HG03064 (cell line): ENCODE data around the gene MTX1.
"Not testable (repeated sequence)": the region's sequence is repeated elsewhere in the genome, so short reads cannot be mapped to it uniquely, and the experiment has no call there.

ENCODE experiments used
- ATAC-seq: cut with Tn5 transposase; IDR thresholded peaks from one replicate; pipeline ENCODE4 v1.9.1; 2021; ENCODE audit warnings: low read depth; ENCODE audit not compliant: unreplicated experiment

Gene MTX1

DNA sequence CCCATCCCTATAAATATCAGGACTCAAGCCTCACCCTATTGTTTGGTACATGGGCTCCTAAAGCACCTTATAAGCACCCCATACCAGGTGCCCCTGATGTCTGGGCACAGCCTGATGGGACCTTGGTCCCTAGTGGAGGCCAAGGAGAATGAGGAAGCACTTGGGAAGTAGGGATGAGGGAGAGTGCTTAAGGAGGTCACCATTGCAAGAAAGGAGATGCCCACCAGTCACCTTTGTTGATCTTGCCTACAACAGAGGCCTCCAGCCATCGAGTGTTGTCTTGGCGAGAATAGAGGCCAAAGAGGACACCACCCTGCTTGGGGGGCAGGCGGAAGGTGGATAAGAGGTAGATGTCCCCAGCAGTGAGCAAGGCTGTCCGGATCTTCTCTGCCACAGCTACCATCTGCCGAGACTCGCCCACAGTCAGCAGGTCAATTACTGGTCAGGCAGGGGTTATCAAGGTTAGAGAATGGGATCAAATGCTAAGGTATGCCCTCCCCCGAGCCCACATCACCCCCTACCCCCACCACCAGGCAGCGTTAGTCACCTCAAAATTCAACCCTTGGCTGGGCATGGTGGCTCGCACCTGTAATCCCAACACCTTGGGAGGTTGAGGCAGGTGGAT lies 2.4 kb upstream of the MTX1 start:
- ATAC-seq = no peak

DNA sequence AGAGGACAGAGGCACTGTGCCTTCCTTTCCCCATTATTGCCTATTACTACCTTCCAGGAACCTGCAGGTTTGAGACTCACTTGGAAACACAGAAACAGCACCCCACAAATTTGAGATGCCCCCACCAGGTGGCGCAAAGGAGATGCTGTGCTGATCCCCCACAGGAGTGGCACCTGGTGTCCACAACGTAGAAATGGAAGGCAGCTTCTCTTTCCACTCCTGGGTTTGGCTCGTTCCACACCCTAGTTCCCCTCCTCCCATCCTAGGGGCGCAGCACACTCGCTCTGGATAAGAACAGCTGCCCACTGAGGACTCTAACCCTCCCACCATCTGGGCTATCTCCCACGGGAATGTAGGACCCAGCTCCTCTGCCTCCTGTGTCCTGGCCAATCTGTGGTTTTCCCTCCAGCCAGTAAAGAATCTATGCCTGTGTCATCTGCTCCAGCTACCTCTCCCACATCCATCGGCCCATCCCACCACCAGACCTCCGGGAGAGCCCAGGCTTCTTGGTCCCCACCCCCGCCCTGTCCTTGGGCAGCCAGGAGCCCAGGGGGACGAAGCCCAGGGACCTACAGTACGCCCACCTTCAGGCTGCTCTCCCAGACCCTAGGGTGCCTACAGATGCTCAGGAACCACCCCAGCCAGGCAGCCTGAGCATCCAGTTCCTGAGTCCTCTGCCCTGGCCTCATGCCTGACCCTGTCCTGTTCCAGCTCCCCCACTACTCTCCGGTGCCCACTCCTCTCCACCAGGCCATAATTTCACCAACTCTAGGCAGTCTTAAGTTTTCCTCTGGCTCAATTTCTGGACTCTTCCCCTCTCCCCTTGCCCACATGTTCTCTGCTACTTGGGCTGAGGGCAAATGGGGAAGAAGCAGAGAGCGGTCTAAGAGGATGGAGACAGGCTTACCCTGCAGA lies 1.3 kb upstream of the MTX1 start:
- ATAC-seq = no peak

DNA sequence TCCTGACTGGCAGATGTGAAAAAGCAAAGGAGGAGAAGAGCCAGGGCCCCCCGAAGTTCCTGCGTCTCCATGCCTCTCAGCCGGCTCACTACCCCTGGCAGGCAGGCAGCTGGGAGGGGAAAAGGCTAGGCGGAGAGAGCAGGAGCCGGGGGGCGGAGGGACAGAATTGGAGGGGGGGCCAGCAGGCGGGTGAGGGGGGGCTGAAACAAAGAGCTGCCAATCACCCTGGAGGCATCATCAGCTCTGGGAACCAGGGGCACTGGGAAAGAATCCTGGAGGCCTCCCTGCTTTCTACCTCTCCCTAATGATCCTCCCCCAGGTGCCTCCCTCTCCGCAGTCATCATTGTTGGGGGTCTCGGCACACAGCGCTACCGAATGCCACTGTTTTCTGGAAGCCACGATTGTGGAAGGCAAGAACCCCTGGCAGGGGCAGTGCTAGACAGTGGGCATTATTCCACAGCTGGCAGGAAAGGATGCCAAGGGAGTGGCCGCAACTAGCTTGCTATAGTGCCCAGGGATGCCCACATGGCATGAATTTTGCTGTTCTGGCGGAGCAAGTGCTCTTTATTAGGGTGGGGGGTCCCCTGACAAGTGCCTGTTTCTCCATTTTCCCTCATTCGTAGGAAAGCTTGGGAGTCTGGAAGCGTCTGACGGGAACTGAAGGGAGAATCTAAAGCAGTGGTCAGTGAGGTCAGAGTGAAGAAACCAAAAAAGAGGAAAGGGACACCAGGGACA lies 522 bp upstream of the MTX1 start, which contains the start of gene THBS3:
THBS3 (minus strand) TSS at position 92 of the 735 bp plus-strand sequence; CDS start at position 71, 21 bp downstream.
- no peak for ATAC-seq

DNA sequence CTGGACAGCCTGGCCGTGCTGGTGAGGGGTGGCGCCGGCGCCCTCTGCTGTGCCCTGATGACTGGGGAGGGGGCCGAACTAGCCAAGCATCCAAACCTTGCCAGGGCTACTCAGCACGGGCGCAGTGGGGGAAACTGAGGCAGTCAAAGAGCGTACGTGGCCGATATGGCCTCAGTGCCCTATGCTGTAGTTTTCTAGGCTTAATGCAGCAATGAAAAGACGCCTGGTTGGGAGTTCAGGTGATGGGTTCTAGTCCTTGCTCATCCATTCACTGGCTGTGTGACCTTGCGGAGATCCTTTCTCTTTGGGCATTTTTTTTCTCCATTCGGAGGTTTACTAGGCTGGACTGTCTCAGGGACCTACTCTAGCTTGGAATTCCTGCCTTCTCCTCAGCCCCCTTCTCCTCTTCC lies 822 bp downstream of the MTX1 start:
- no peak for ATAC-seq

DNA sequence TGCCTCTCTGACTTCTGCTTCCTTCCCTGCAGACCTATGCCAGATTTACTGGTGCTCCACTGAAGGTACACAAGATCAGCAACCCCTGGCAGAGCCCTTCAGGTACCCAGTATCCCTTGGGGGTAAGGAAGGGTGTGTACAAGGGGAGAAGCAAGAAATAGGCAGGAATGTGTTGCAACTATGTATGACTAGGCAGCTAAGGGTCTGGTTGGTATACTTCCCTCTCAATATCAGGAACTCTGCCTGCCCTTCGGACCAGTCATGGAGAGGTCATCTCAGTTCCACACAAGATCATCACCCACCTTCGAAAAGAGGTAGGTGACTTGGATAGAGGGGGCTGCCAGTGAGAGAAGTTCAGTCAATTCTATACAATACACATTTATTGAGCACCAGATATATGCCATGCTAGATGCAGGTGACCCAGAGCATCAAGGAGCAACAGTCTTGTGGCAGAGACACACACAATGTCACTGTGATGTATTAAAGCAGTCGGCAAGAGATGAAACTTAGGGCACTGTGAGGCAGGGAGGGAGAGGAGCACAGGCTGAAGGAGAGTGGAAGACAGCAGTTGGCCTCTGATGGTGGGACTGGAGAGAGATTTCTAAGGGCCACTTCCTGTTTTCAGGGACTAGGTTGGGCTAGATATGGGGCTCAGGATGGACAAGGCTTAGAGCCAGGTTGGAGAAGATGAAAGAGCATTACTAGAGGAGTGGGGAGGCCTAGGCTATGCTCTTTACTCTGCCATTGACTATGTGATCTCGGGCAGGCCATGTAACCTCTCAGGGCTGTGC lies 2.0 kb downstream of the MTX1 start:
- no peak for ATAC-seq

DNA sequence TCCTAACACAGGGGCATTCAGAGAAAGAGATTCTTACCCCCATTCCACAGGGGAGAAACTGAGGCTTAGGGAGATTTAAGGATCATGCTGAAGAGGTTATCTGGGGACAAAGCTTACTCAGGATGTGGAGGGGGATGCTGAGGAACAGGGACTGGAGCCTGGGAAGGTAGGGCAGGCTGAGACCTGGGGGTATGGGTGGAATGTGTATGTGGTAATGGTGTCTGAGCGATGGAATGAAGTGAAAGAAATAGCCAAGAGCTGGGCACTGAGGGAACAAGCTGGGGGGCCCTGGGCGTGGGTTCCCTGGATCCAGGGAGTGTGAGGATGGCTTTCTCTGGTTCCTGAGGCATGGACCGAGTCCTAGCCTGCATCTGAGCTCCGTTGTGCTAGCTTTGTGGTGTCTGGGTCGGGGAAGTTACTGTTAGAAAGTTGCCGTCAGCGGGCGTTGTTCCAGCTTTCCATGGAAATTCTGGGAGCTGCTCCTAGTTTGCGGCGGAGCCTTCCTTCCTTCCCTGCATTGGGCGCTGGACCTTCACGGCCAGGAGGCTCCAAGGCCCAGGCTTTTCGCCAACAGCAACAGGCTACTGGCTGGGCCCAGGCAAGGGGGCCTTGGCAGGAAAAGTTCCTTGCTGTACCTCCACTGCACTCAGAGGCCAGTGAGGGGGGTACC lies 3.0 kb downstream of the MTX1 start:
- not testable (repeated sequence) for ATAC-seq

DNA sequence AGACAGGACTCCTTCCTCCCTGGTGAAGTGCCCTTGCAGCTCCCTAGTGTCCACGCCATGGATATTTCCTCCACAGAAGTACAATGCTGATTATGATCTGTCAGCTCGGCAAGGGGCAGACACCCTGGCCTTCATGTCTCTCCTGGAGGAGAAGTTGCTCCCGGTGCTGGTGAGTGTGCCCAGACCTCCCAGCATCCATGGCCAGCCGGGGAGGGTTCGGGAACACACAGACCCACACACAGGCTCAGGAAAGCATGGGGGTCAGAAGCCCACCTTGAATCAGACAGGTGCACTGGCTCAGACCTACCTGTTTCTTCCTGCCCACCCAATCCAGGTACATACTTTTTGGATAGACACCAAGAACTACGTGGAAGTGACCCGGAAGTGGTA lies 3.6 kb downstream of the MTX1 start:
- ATAC-seq = not testable (repeated sequence)

DNA sequence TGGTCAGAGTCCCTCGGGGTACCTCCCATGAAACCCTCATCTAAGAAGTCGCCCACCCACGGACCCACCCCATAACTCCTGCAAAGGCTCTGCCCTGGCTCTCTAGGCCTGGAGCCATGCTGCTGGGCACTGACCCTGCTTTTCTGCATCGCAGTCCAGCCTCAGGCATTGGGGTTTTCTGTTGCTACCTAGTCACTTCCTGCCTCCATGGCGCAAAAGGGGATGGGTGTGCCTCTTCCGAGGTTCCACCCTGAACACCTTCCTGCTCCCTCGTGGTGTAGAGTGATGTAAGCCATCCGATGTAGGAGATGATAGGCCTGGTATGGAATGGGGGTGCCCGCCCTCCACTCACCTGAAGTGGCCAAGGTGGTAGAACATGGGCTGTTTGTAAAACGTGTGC lies 6.2 kb downstream of the MTX1 start:
- not testable (repeated sequence) for ATAC-seq

DNA sequence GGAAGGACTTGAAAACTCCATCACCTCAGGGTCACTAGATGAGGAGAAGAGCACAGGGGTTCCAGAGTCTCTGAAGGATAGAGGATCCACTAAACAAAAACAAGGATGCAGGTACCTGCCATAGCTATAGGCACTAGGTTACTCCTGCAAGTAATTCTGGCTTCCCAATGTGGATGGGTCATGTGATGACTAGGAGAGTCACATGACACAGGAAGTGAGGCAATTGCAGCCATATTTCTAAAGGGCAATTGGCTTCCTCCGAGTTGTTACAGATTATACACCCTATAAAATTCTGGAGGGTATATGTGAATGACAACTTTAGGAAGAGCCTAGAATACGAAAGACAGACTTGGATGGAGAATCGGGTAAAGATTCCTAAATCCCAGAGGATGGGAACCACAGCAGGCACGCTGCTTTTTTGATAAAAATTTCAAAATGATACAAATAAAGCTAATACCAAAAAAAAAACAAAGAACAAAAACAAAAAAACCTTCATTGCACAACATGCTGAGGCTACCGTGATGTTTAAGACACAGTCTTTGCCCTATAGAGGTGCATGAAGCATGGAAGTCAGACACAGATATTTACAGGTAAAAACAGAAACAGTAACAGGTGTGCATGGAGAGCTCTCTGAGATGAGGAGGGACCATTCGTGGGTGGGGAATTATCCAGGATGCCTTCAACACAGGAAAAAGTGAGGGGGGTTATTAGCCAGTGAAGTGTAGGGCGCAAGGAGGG lies 10.5 kb downstream of the MTX1 start:
- ATAC-seq = no peak

DNA sequence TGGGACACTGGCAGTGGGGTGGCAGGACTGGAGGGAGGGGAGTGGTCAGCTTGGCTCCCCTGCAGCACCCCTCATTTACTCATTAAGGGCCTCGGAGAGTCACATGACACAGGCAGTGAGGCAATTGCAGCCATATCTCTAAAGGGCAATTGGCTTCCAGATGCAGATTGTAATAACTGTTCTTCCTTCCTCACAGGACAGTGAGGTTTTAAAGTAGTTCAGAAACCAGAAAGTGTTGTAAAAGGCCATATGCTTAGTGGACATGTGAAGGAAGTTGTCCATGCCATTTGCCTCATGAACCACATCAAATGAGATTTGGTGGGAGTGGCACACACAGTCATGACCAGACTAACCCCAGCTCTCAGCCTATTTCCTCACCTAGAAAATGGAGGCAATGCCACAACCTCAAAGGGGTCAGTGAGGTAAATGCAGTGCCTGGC lies 11.1 kb downstream of the MTX1 start:
- no peak for ATAC-seq

DNA sequence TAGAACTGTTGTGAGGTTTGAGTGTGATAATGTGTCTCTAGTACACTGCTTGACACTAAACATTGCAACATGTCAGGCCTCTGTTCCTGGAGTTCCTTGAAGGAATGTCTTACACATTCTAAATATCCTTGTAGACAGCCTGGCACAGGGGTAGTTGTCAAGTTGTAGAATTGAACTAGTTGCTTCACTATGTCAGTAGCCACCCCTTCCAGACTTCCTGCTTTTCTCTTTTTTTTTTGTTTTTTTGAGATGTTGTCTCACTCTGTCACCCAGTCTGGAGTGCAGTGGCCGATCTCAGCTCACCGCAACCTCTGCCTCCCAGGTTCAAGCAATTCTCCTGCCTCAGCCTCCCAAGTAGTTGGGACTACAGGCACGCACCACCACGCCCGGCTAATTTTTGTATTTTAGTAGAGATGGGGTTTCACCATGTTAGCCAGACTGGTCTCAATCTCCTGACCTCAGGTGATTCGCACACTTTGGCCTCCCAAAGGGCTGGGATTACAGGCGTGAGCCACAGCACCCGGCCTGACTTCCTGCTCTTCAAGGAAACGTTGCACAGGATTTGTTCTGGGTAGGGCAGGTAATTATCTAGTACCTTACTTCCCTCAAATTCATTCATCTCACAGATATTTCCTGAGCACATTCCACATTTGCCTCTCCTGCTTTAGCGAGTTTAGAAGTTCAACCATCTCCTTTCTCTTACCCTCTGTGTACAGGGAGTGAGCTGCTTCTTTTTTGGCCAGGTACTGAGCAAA lies 11.9 kb downstream of the MTX1 start:
- not testable (repeated sequence) for ATAC-seq

DNA sequence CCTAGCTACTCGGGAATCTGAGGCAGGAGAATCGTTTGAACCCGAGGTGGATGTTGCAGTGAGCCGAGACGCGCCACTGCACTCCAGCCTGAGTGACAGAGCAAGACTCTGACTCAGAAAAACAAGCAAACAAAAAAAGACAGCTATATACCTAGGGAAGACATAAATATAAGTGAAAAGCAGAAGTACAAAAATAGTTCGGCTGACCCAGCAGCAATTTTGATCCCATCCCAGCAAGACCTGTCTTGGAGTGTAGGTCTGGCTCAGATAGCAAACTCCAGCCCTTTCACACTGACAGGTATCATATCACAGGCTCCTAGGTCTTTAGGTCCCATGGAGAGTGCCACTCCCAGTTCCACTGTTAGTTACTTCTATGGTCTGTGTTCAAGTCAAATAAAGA lies 14.6 kb downstream of the MTX1 start:
- ATAC-seq = no peak

DNA sequence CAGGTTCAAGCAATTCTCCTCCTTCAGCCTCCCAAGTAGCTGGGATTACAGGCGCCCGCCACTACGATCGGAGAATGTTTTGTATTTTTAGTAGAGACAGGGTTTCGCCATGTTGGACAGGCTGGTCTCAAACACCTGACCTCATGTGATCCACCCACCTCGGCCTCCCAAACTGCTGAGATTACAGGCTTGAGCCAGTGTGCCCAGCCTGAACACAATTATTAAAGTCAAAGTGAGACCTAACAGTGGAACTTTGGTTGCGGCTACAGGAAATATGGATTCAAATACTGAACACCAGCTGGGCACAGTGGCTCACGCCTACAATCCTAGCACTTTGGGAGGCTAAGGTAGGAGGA lies 16.9 kb downstream of the MTX1 start:
- ATAC-seq = not testable (repeated sequence)

DNA sequence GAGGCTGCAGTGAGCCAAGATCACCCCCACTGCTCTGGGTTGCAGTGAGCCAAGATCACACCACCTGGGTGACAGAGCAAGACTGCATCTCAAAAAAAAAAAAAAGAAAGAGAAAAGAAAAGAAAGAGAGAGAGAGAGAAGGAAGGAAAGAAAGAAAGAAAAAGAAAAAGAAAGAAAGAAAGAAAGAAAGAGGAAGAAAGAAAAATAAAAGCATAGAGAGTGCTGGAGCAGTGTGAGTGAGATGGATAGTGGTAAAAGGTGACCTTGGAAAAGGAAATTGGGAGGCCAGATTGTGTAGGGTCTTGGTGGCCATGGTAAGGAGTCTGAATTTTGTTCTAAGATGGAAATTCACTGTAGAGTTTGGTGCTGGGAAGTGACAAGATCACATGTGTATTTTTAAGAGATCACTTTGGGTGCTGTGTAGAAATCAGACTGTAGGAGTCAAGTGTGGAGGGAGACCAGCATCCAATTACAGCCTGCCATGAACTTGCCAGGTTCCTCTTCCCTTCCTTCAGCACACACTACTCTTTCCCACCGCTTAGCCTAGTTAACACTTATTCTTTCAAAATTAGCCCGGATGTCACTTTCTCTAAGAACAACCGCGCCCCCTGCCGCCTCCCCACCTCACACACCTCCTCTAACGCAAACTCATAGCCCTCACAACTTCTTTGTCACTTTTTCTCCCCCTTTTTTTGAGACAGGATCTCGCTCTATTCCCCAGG lies 17.9 kb downstream of the MTX1 start:
- no peak for ATAC-seq

DNA sequence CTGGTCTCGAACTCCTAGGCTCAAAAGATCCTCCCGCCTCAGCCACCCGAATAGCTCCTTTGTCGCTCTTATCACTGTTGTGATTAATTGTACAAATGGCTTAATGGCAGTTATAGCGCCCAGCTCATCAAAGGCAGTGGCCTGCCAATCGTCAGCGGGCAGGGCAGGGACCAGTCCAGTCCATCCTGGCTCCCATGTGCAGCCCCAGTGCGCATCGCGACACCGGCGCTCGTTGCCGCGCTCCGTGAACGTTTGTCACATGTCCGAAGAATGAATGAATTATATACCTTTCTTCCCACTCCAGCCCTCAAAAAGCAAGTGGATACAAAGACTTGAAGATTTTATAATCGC lies 18.4 kb downstream of the MTX1 start:
- no peak for ATAC-seq

DNA sequence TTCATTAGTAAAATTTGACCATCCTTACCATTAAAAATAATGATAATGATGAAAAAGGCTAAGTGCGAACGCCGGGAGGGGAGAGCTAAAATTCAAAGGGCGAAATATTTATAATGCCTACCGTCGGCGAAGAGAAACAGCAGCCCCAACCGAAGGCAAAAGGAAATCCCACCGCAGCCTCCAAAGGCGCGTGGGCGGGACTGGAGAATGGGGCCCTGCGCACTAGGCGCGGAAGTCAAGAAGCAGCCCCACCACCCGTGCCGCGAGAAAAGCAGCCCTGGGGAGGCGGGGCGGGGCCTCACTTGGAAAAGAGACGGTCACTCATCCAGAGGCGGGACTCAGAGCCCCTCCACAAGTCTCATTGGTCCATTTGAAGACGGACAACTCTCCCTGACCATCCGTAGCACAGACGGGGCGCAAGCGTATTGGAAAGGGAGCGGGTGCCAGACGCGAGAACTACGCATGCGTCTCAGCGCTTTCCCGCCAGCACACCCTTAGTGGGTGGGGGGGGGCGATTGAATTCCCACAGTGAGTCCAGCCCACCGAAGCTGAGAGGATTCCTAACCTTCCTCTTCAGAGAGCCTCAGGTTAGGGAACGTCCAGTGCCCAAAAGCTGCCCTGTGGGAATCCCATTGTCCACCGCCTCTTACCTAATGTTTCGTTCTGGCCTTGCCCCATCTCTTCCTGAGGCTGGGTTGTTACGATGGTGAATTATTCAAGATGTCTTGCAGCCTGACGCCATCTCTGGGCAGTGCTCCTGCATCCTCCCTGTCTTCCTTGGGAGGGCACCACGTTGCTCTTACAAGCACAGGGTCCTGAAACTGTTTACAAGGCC lies 19.0 kb downstream of the MTX1 start:
- peak; percentile 80 for ATAC-seq

DNA sequence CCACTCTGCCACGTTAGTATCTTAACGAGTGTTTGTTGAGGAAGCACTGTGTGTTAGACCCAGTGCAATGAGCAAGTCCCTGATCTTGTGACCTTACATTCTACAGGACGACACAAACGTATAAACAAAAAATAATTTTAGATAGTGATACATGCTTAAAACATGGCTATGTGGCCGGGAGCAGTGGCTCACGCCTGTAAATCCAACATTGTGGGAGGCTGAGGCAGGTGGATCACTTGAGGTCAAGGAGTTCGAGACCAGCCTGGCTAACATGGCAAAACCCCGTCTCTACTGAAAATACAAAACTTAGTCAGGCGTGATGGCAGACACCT lies 19.6 kb downstream of the MTX1 start:
- no peak for ATAC-seq
